OCI-LY3 (cell line): ENCODE measurements around the gene PAGR1.

Experiments used
- CTCF ChIP-seq: fragments of 200-600, 300-600 bp; sonication (generic); IDR thresholded peaks from 2 replicates; pipeline ENCODE4 v1.5.1; 2014; ENCODE audit warnings: antibody characterized with exemption, low read length, low read depth
- EZH2phosphoT487 ChIP-seq: fragments of 200-600 bp; shearing (Covaris generic); IDR thresholded peaks from 2 replicates; pipeline ENCODE4 v1.6.1; 2018; ENCODE audit warnings: antibody characterized with exemption, mixed run types, low read depth

- TF ChIP-seq CTCF: no peak
- no peak for TF ChIP-seq EZH2phosphoT487
Measured at GRCh38 chr16:29804020-29804419, 11.9 kb upstream of the PAGR1 start.
